H7 (cell line): Measurements from ENCODE around the gene CSF3. TPM values are rescaled to one million over a fixed set of nuclear protein-coding genes. Genes with fewer than 3 reads are reported as not detected.
A peak's percentile ranks its signal among the peaks of the same experiment; 100 is the strongest.

Source experiments
- DNase-seq: peaks from one replicate; pipeline ENCODE4 v3.0.0; 2012
- H3K27me3 ChIP-seq: 2 replicates; pipeline ENCODE4 v1.6.0; 2011; ENCODE audit warnings: mild to moderate bottlenecking, low read length; ENCODE audit not compliant: control insufficient read depth, insufficient read depth
- H3K36me3 ChIP-seq: replicated peaks from 2 replicates; pipeline ENCODE4 v1.5.1; 2011; ENCODE audit warnings: low read length; ENCODE audit not compliant: control insufficient read depth, insufficient read depth
- H3K4me3 ChIP-seq: 2 replicates; pipeline ENCODE4 v1.5.1; 2011; ENCODE audit warnings: low read depth, mild to moderate bottlenecking, control low read depth, low read length, moderate library complexity; ENCODE audit not compliant: insufficient read depth
- total RNA-seq: library from RNA; depleted of rRNA; stranded (reverse); fragments of >200 nt; shearing (Covaris generic); gene quantifications from 2 replicates; pipeline ENCODE4 v1.2.3, GENCODE V29; 2014

Gene CSF3
- total RNA-seq, 1 experiment from 2014 or later = 0.28 TPM

DNA sequence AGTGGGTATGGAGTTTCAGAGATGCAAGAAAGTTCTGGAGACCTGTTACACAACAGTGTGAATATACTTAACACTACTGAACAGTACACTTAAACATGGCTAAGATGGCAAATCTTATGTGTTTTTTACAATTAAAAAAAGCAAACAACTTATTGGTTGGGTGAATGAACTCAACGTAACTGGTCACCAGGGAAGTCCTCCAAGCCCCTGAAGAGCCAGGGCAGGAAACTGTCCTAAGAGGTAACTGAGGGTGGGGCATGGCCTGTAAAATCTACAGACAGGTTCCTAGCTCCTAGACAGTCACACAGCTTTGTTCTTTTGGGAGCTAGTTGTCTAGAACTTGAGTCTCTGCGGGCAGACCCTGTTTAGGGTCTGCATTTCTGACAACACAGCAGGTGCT, 10.3 kb downstream of the CSF3 start:
- Histone ChIP-seq H3K36me3 (peaks cover 28% of the 10 kb centered on the region), H3K4me3 (no peak overlapping the region), H3K27me3 (no peaks in the 10 kb centered on the region)
- DNase-seq = no peak

DNA sequence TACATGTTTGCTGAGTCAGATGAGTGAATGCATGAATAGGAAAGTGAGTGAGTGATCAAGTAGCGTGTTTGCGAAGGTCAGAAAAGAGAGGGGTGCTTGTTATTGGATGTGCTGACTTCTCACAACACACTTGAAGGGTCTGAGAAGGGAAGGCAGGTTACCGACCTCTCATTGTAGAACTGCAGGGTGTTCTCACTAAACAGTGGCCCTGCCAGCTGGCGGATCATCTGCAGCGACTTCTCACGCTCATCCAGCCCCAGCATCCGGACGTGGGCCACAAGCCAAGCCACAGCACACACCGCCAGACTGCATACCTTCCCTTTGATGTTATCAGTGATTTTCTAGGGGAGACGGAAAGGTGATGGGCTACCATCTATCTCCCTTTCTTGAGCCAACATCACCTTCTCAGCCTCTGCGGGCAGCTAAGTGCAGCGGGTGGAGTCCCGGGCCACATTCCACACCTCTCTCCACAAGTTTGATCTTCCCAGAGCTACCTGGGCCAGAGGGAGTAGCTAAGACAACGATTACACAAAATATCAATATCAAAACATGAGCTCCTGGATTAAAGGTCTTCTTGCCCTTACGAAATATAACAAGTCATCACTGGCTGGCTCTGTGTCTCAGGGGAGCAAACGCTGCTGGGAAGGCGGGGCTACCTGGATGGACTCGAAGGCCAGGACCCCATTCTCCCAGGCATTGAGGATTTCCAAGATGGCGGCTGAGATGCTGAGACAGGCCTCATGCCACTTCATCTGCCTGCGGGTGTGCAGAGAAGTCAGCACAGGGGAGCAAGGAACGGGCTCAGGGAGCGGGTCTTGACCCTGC, 11.0 kb downstream of the CSF3 start:
- Histone ChIP-seq H3K4me3 (no peak overlapping the region), H3K27me3 (no peaks in the 10 kb centered on the region), H3K36me3 (peaks cover 29% of the 10 kb centered on the region)
- DNase-seq = no peak

DNA sequence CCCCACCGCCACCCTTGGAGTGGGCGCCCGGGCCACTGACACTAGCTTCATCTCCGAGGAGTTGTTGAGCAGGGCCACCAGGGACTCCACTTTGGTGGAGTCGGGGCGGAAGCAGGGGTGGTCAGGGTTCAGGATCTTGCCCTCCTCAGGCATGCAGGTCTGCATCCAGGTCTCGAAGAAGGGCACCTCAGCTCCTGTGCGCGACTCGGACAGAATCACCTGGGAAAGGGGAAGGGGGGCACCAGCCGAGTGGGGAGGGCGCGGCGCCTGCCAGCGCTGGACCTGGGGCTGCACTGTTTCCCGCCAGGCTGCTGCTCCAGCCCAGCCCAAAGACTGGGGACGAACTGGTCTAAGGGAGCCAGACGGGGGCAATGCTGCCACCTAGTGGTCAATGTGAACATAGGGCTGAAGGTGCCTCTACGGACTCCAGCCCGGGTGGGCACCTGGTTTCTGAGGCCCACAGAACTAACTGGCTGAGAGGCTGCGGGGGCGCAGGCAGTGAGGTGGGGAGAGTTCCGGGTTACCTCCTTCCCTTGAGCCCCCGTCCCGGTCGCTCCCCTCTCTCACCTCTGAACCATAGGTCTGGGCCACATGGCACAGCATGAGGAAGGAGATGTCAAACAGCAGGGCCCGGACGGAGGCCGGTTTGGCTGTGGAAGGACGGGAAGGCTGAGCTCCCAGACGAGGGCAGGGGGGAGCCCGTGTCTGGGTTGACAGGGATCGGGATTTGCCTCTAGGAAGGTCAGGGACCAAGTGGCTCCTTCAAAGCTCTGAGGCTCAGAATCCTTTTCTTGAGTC, 11.8 kb downstream of the CSF3 start:
- DNase-seq = peak; percentile 97
- Histone ChIP-seq H3K4me3 (no peak overlapping the region), H3K36me3 (peaks cover 34% of the 10 kb centered on the region), H3K27me3 (no peaks in the 10 kb centered on the region)

DNA sequence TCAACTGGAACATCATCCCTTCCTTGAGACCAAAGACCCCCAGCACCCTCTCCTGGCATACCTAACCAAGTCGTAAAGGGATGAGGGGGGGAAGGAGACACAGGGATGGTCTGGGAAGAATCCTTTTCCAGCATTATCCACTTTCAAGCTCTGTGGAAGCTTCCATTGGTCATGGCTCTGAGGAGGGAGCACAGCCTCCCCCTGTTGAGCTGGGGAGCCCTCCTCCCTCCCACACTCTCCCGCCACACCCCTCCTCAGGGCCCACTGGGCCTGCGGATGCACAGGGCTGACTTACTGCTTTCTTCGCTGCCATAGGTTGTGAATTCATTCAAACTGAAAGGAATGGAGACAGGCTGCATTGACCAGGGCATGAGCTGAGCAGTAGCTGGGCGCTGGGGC, 12.4 kb downstream of the CSF3 start:
- DNase-seq = no peak
- Histone ChIP-seq H3K4me3 (no peak overlapping the region), H3K27me3 (no peaks in the 10 kb centered on the region), H3K36me3 (peaks cover 33% of the 10 kb centered on the region)

DNA sequence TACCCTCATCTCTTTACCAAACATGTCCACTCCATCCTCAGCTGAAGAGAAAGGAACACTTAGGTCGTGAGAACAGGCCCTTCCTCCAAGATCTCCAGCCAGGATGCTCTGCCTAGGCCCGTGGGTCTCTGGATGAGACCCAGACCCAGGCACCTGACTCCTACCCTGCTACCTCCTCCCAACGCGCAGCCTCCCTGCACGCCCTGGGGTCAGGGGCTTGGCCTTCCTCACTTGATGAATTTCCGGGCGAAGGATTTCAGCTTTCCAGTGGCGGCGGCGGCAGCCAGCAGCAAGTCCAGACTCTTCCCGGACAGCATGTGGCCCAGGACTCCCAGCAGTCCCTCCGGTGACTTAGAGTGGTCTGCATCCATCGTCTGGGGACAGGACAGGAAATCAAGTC, 13.4 kb downstream of the CSF3 start:
- Histone ChIP-seq H3K36me3 (peaks cover 36% of the 10 kb centered on the region), H3K27me3 (no peaks in the 10 kb centered on the region), H3K4me3 (no peak overlapping the region)
- DNase-seq = peak; percentile 19

DNA sequence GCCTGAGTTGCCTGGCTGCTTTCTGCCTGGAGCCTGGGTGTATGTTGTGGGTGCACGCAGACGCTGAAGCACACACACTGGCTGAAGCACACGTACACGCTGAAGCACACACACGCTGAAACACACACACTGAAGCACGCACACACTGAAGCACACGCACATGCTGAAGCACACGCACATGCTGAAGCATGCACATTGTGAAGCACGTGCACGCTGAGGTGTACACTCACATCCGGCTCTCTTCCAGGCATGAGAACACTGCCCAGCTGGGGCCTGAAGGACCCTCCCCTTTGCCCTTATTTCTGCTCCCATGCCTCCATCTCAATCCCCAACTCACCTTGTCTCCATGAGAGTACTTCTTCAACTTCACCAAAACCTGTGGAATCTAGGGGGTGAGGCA, 16.5 kb downstream of the CSF3 start:
- Histone ChIP-seq H3K36me3 (peaks cover 33% of the 10 kb centered on the region), H3K27me3 (no peaks in the 10 kb centered on the region), H3K4me3 (no peak overlapping the region)
- DNase-seq = no peak

DNA sequence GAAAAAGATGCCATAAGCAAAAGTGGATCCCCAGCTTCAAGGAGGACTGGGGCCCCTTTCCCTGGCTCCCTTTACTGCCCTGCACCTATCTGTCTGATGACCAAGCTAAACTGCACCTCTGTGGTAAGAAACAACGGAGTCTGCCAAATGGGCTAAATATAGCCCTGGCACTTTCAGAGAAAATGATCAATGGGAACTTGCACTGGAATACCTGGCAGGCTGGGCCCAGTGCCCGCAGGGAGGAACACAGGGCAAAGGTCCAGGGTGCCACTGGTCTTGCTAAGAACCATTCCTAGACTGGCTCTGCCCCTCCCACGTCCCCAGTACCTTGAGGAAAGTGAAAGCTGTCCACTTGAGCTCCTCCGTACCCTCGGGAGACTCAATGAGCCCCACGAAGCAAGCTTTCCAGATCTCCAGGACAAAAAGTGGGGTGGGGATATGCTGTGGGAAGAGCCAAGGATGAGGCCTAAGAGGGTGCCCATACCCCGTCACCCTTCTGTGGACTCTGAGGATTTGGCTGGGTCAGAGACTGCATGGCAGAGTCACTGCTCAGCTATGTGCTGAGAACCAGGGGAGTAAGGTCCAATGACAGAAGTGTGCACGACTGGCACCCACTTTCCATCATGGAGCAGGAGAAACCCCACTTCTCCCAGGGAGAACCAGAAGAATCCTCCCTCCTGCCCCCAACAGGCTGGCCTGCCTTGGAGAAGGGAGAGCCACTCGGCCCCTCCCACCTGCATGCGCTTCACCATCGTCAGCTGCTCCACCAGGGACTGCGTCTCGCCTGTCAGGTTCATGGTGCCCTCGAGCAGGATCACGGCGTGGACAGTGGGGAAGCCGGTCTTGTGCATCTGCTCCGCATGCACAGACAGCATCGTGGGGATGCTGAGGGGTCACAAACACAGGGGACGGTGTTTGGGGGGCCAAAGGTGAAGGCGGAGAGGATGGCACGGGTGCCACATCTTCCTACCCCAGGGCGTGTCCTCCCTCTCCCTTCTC, 17.4 kb downstream of the CSF3 start:
- H3K36me3 ChIP-seq = peaks cover 33% of the 10 kb centered on the region
- H3K4me3 ChIP-seq = no peak overlapping the region
- DNase-seq = no peak
- H3K27me3 ChIP-seq = no peaks in the 10 kb centered on the region

DNA sequence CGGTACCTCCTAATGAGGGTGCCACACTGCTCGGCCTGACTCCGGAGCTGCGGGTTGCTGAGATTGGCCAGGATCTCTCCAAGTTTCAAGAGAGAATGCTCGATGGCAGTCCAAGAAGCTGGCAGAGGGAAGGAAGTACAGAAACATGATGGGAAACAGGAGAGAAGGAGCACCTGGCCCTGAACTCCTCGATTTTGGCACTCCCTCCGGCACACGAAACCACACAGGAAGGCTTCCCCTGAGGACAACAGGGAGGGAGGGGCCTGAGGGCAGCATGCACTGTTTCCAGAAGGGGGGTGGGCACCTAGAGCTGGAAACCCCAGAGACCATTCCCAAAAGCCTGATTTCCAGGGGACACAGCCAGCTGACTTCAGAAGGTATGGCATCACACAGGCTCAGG, 18.1 kb downstream of the CSF3 start:
- peaks cover 33% of the 10 kb centered on the region for H3K36me3 ChIP-seq
- no peak overlapping the region for H3K4me3 ChIP-seq
- no peaks in the 10 kb centered on the region for H3K27me3 ChIP-seq
- DNase-seq = no peak

DNA sequence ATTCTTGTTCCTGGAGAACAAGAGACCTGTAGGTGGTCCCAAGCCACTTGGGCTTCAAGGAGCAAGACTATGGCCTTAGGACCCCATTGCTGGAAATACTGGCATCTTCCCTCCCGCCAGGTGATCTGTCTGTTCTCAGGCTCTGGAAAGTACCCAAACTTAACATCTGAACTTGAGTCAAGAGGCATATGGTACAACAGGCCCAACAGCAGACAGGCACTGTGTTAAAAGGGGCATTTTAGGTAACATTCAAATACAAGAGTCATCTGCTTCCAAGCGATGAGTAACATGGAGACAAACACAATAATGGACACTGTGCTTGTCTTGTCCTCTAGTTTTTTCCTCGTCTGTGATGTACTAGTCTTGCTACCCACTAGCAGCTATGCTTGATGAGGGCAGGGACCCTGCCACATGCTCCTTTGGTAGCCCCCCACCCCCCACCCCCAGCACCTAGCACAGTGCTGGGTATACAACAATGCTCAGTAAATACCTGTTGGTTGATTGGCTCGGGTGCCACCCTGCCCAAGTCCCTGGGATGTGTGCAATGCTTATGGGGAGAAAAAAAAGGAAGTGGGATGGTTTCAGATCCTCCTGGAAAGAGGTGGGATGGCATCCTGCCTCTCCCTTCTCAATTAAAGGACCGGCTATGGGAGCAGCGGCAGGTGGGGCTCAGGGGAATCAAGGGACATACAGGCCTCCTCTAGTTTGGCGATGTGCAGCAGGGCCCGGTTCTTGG, 19.4 kb downstream of the CSF3 start:
- Histone ChIP-seq H3K36me3 (peaks cover 25% of the 10 kb centered on the region), H3K27me3 (no peaks in the 10 kb centered on the region), H3K4me3 (no peak overlapping the region)
- DNase-seq = no peak

DNA sequence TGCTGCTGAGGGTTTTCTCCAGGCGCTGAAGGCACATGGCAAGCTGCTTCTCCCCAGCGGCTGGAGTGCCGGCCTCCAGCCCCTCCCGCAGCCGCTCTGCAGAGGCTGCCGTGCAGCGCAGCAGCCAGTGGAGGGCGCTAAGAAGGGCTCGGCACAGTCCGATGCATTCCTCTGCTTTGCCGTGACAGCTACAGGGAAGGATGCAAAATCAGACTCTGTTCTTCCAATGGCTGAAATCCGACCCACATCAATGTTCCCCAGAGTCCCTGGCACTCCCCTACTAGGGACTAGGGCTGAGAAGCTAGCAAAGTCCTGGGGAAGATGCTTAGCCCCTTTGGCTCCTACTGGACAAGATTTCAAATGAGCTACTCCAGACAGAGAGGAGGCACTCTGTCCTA, 19.9 kb downstream of the CSF3 start:
- Histone ChIP-seq H3K4me3 (no peak overlapping the region), H3K36me3 (peaks cover 24% of the 10 kb centered on the region), H3K27me3 (no peaks in the 10 kb centered on the region)
- DNase-seq = peak; percentile 94

DNA sequence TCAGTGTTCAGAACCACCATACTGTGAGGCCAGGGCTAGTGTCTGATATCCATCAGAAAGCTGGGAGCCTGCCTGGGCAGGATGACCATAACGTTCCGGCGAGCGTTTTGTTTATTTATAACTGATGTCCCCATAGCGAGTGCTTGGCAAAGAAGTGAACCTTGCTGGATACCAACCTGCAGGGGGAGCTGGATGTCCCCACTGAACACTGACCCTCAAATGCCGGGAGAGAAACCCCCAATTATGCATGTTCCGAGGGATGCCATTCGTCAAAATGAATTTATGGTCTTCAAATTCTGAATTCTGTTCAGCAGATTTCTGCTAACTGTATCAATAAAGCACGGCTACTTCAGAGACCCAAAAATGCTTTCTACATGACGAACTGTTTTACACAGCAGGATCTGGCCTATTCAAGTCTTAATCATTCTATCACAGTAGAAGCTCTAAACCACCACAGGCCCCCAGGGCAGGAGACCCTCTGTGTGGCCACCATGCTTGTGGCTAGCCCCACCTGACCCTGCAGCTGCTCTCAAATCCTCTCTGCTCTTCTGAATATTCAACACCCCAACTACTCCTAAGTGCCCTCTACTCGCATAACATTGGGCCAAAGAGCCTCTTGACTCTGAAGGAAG, 23.8 kb downstream of the CSF3 start:
- Histone ChIP-seq H3K27me3 (no peaks in the 10 kb centered on the region), H3K36me3 (peaks cover 3% of the 10 kb centered on the region), H3K4me3 (no peak overlapping the region)
- DNase-seq = peak; percentile 79

DNA sequence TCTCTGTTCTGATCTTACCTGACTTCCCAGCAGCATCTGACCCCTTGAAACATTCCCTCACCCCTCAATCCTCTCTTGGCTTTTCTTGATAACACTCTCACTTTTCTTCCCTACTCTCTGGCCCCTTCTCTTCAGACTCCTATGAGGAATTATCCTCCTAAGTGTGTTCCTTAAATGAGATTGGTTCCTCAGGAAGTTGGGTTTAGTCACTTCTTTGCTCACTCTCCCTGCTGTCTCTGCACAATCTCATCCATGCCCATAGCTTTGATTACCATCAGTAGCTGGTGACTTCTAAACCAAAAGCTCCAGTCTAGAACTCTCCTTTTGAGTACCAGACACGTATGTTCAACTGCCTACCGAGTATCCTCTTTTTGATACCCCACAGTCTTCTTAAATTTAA, 26.0 kb downstream of the CSF3 start:
- no peaks in the 10 kb centered on the region; the same call in 1 of the 2 replicates for H3K36me3 ChIP-seq
- H3K4me3 ChIP-seq = no peak overlapping the region
- peak; percentile 5 for DNase-seq
- no peaks in the 10 kb centered on the region for H3K27me3 ChIP-seq

DNA sequence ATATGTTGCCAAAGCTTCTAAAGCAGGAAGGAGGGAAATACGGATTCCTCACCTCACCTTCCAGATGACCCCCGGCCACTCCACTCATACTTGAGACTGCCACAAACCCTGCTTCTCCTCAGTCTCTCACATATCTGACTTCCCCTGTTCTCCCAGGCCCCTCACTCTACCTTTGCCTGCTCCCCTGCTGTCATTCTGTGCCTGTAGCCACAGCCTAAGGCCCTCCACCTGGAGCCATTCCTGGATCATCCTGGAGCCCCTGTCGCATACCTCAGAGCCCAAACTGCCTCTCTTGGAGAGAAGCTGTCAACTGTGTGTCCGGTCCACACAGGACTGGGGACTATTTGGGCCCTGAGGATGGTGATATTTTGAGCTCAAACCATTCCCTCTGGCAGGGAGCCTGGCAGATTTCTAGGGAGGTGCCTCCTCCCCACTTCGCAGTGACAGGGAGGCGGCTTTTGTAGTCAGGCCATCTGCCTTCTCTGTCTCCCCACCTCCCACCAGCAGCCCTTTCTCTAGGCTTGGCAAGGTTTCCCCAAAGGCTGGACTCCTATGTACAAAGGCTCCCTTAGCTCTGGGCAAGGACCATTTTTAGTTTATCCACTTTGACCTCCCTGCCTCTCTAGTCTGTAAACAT, 41.3 kb downstream of the CSF3 start:
- H3K36me3 ChIP-seq = no peaks in the 10 kb centered on the region
- H3K4me3 ChIP-seq = no peak overlapping the region
- DNase-seq = no peak
- H3K27me3 ChIP-seq = no peaks in the 10 kb centered on the region; the same call in 1 of the 2 replicates
